Kidney capillary endothelial cell (primary cell): ENCODE results near the gene FAM83F.
"Not testable (repeated sequence)": the region's sequence is repeated elsewhere in the genome, so short reads cannot be mapped to it uniquely, and the experiment has no call there.

ENCODE experiments used
- DNase-seq: peaks from one replicate; pipeline ENCODE4 v3.0.0-alpha.2; 2018; ENCODE audit warnings: low spot score

Gene FAM83F

GRCh38 chr22:39966470-39966869, 28.3 kb upstream of the FAM83F start:
- DNase-seq = no peak

GRCh38 chr22:39967103-39967829, 27.5 kb upstream of the FAM83F start:
- DNase-seq = no peak

GRCh38 chr22:39967996-39968972, 26.5 kb upstream of the FAM83F start:
- no peak for DNase-seq

GRCh38 chr22:39970742-39971141, 24.0 kb upstream of the FAM83F start:
- no peak for DNase-seq

GRCh38 chr22:39972641-39973040, 22.1 kb upstream of the FAM83F start:
- DNase-seq = no peak

- DNase-seq = no peak
These were observed 21.1 kb upstream of the FAM83F start for GRCh38 chr22:39973656-39974055.

- DNase-seq = no peak
These were observed 20.7 kb upstream of the FAM83F start for GRCh38 chr22:39974065-39974464.

- no peak for DNase-seq
These were observed 15.7 kb upstream of the FAM83F start for GRCh38 chr22:39979048-39979447.

GRCh38 chr22:39979458-39979857, 15.3 kb upstream of the FAM83F start:
- no peak for DNase-seq

GRCh38 chr22:39980596-39980995, 14.2 kb upstream of the FAM83F start:
- DNase-seq = no peak

- no peak for DNase-seq
These were observed 11.4 kb upstream of the FAM83F start for GRCh38 chr22:39983346-39983745.

GRCh38 chr22:39984006-39984405, 10.7 kb upstream of the FAM83F start:
- no peak for DNase-seq

GRCh38 chr22:39984746-39985145, 10.0 kb upstream of the FAM83F start:
- DNase-seq = no peak

GRCh38 chr22:39985383-39986035, 9.2 kb upstream of the FAM83F start:
- no peak for DNase-seq

- DNase-seq = no peak
These were observed 6.2 kb upstream of the FAM83F start for GRCh38 chr22:39988386-39989114.

GRCh38 chr22:39989633-39990032, 5.1 kb upstream of the FAM83F start:
- DNase-seq = no peak

GRCh38 chr22:39990686-39991085, 4.1 kb upstream of the FAM83F start:
- no peak for DNase-seq

GRCh38 chr22:39991159-39991860, 3.4 kb upstream of the FAM83F start:
- DNase-seq = no peak

GRCh38 chr22:39992088-39992826, 2.5 kb upstream of the FAM83F start:
- DNase-seq = no peak

- DNase-seq = not testable (repeated sequence)
These were observed 1.9 kb upstream of the FAM83F start for GRCh38 chr22:39992894-39993293.
